AG09319 (cell line): ENCODE measurements around the gene TMC5.
"Not testable (repeated sequence)": the region's sequence is repeated elsewhere in the genome, so short reads cannot be mapped to it uniquely, and the experiment has no call there.

Experiments
- DNase-seq: peaks from one replicate; pipeline ENCODE4 v3.0.0-alpha.2; 2010; ENCODE audit warnings: low read depth; ENCODE audit errors: extremely low read depth
- TF ChIP-seq, protein P1 (sequence below): IDR thresholded peaks from 2 replicates; pipeline ENCODE4 v1.5.1; 2011; ENCODE audit warnings: low read depth, mild to moderate bottlenecking, inconsistent platforms, low read length, moderate library complexity

The TMC5 gene

GRCh38 chr16:19392352-19392751 is 25.3 kb upstream of the TMC5 start:
- DNase-seq, result no peak
- TF ChIP-seq, protein P1, sequence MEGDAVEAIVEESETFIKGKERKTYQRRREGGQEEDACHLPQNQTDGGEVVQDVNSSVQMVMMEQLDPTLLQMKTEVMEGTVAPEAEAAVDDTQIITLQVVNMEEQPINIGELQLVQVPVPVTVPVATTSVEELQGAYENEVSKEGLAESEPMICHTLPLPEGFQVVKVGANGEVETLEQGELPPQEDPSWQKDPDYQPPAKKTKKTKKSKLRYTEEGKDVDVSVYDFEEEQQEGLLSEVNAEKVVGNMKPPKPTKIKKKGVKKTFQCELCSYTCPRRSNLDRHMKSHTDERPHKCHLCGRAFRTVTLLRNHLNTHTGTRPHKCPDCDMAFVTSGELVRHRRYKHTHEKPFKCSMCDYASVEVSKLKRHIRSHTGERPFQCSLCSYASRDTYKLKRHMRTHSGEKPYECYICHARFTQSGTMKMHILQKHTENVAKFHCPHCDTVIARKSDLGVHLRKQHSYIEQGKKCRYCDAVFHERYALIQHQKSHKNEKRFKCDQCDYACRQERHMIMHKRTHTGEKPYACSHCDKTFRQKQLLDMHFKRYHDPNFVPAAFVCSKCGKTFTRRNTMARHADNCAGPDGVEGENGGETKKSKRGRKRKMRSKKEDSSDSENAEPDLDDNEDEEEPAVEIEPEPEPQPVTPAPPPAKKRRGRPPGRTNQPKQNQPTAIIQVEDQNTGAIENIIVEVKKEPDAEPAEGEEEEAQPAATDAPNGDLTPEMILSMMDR, result no peak

DNA sequence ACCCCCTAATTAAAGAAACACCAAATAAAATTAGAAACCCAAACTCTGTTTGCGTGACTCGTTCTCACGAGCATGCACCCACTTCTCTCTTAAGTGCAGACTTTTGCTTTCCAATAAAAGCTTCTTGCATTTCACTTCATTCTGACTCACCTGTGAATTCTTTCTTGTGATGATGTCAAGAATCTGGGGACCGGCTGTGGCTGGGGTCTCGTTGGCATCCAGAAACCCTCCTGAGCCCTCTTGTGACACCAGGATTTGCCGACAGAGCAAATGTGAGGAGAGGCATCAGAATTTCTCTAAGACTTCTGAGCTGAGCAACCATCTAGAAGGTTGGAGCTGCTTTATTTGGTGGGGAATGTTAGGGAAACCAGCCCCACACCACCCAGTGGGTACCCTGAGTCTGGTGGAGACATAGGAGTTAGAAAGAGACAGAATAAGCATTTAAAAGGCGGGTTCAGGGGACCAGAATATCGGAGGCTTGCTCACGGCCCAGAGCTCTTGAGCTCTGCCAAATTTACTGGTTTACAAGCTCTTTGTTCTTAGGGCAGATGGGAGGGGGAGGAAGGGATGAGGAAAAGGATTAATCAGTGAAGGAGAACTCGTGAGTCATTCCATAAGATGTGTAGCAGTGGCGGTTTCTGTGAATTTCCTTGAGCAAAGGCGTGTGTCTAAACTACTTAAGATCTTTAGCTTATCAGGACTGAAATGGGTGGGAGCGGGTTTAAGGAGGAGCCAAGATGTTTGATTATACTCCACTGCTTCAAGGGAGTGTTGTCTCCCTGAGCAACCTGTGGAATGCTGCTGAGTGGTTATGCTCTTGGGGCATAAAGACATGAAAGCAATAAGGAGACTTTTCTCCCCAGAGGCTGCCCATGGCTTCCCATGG is 24.2 kb upstream of the TMC5 start:
- TF ChIP-seq, protein P1, result no peak
- no peak for DNase-seq

DNA sequence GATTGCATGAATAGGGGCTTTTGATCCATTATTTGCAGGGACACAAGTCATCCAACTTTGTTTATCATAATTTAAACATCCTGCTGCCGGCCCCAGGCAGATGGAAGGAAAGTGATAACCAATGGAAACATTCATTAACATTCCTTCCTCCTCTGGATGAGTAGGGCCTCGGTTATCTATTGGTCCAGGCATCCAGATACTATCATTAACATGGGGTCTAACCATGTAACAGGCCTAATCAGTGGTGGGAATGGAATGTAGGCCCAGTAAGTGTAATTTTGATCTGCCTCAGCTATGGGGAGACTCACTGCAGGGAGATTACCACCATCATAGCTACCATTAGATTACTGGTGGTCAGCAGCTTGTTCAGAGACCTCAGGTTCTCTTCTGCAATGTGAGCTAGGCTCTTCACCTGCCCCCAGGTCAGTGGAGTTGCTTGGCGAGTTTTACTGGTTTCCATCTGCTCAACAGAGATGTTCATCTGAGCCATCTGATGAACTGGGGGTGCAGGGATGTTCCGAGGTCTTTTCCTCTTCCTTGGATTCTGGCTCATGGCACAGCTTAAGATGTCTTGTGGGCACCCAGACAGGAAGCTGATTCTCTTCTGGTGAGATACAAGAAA is 21.9 kb upstream of the TMC5 start:
- not testable (repeated sequence) for DNase-seq

GRCh38 chr16:19396555-19397011 is 21.1 kb upstream of the TMC5 start:
- no peak for DNase-seq
- TF ChIP-seq, protein P1, result no peak

DNA sequence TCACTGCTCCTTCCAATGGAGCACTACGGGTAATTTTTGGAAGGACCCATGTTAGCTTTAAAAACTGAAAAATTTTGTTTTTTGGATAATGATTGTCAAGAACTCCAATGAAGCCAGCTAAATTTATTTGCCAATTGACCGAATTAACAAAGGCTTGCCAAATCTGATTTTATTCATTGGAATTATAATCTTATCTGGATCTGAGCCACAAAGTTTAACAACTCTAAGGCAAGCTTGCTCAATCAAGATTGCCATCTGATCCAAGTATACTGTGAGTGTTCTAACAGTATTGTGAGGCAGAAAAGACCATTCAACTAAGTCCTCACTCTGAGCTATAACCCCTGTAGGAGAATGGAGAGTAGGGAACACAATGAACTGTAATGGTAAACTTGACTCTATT is 20.3 kb upstream of the TMC5 start:
- DNase-seq, result not testable (repeated sequence)

GRCh38 chr16:19400711-19401110 is 17.0 kb upstream of the TMC5 start:
- TF ChIP-seq, protein P1, result no peak
- no peak for DNase-seq

- TF ChIP-seq, protein P1, result no peak
- no peak for DNase-seq
Measured at GRCh38 chr16:19406891-19407491, 10.7 kb upstream of the TMC5 start.

DNA sequence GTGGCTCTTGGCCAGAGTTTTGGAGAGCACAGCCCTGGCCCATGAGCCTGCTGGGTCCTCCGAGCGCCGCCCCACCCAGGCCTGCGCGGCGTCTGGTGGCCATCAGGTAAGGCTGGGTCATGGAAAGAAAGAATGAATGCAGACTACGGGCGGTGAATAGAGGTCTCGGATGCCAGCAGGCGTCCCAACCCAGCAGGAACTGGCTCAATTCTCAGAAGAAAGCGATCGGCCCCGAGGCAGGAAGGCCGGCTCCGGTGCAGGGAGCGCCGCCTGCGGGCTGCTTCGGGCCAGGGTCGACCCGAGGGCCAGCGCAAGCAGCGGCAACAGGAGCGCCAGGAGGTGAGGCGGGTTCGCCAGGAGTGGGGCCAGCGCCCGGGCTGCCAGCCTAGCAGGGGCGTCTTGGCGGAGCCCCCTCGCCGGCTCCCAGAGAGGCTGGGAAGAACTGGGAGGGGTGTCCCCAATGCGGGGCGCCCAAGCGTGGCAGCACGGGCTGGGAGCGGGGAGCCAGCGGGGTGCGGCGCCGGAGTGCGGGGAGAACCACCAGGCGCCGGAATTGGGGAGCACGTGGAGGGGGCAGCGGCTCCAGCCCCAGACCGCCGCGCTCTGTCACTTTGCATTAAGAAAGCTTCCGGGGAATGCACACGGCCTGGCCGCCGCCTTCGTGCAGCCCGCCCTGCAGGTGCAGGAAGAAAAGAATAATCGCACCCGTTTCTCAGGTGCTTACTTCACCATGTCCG is 7.1 kb upstream of the TMC5 start:
- no peak for DNase-seq
- TF ChIP-seq, protein P1, result no peak
